ENCODE data around the gene GREM1. TPM values are rescaled to one million over a fixed set of nuclear protein-coding genes. Genes with fewer than 3 reads are reported as not detected.
A peak's percentile ranks its signal among the peaks of the same experiment; 100 is the strongest.

Gene GREM1
- total and polyA plus RNA-seq, 2 experiments from 2014 or later: 0.27 to 1.0 TPM

DNA sequence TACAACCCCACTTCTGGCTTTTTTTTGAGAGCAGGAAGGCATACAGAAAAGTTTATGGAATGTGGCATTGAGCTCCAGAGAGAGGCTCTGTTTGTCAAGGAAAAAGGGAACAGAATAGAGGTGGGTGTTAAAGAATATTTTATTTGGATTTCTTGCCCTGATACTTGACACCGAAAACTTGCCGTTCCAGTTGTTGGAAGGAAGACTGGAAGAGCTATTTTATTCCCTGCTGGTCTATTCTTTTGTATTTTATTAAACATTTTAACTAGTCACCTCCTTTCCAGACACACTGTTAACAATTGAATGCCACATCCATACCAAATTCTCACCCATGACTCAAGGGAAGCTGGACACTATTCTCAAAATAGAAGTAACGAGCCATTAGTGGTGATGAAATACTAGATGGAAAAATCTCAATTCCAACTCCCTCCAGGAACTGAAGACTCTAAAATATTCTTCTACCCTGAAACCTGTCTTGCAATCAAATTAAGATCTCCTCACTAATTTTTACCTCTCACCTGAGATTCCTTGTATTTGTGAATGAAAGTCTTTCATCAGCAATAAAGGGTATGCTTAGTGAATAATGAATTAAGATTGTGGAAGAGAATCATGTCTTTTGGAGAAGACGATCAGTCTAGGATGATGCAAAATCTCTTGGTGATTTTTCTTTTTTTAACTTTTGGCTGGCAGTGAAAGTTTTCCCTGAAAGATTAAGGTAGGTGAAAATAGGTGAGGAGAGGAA, 28.5 kb downstream of the GREM1 start (continued):
- TF ChIP-seq, protein P1, sequence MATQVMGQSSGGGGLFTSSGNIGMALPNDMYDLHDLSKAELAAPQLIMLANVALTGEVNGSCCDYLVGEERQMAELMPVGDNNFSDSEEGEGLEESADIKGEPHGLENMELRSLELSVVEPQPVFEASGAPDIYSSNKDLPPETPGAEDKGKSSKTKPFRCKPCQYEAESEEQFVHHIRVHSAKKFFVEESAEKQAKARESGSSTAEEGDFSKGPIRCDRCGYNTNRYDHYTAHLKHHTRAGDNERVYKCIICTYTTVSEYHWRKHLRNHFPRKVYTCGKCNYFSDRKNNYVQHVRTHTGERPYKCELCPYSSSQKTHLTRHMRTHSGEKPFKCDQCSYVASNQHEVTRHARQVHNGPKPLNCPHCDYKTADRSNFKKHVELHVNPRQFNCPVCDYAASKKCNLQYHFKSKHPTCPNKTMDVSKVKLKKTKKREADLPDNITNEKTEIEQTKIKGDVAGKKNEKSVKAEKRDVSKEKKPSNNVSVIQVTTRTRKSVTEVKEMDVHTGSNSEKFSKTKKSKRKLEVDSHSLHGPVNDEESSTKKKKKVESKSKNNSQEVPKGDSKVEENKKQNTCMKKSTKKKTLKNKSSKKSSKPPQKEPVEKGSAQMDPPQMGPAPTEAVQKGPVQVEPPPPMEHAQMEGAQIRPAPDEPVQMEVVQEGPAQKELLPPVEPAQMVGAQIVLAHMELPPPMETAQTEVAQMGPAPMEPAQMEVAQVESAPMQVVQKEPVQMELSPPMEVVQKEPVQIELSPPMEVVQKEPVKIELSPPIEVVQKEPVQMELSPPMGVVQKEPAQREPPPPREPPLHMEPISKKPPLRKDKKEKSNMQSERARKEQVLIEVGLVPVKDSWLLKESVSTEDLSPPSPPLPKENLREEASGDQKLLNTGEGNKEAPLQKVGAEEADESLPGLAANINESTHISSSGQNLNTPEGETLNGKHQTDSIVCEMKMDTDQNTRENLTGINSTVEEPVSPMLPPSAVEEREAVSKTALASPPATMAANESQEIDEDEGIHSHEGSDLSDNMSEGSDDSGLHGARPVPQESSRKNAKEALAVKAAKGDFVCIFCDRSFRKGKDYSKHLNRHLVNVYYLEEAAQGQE (IDR thresholded peaks at IDR 0.05; ENCODE audit: unreplicated experiment): no peak

DNA sequence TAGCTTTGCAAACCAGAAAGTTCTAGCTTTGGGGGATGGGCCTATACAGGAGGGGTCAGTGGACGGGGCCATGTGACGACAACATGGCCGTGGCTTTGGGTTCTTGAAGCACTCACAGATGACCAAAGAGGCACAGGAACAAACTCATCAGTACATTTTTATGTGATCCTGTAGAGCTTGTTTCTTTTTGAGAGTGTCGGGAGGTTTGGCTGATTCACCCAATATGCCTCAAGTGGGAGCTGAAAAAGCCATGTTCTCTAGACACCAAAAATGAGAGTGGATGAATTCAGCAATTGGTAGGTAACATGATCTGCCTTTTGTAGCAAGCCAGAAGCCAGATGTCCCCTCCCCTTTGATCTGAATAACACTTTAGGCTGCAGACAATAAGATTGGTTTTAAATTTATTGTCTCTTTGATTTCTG, 30.1 kb downstream of the GREM1 start:
- Histone ChIP-seq H3K79me2 (replicated peaks; ENCODE audit: insufficient read depth) (no peaks in the 10 kb centered on the region), H2AFZ (peak overlapping the region; percentile 88), H3F3A (replicated peaks; ENCODE audit: low read depth) (no peaks in the 10 kb centered on the region), H3K4me2 (no peak overlapping the region), H3K4me3 (no peak overlapping the region), H3K9me2 (ENCODE audit: insufficient read depth) (no peaks in the 10 kb centered on the region), H4K20me1 (replicated peaks; ENCODE audit: insufficient read depth) (no peaks in the 10 kb centered on the region), H3K36me3 (ENCODE audit: insufficient read depth) (no peaks in the 10 kb centered on the region), H3K4me1 (ENCODE audit: insufficient read depth) (peaks cover 3% of the 10 kb centered on the region; the same call in 1 of the 2 replicates), H3K27ac (ENCODE audit: low read depth) (no peak overlapping the region), H3K27me3 (ENCODE audit: insufficient read depth) (no peaks in the 10 kb centered on the region)
- Mint-ChIP-seq H3K27ac (no peak overlapping the region), H3K4me1 (peaks cover 15% of the 10 kb centered on the region; the same call in 2 of the 3 replicates), H3K27me3 (ENCODE audit: insufficient read depth, low read depth, poor library complexity) (peaks cover 2% of the 10 kb centered on the region), H3K9me3 (no peaks in the 10 kb centered on the region; the same call in 2 of the 3 replicates), H3K36me3 (ENCODE audit: low read depth) (no peaks in the 10 kb centered on the region), H3K4me3 (no peak overlapping the region)
- no peak for DNase-seq (ENCODE audit: low spot score)
- ATAC-seq: no peak
- TF ChIP-seq NANOG (IDR thresholded peaks at IDR 0.05; ENCODE audit: borderline replicate concordance) (no peak), ZNF331 (CRISPR knock-in tag; IDR thresholded peaks at IDR 0.05; ENCODE audit: low read depth) (no peak), EZH2phosphoT487 (IDR thresholded peaks at IDR 0.05; ENCODE audit: unreplicated experiment) (no peak), ZNF114 (CRISPR knock-in tag; IDR thresholded peaks at IDR 0.05) (no peak), STAT1 (IDR thresholded peaks at IDR 0.05; ENCODE audit: unreplicated experiment) (no peak), CREB1 (CRISPR knock-in tag; IDR thresholded peaks at IDR 0.05; ENCODE audit: low read depth) (no peak), POLR2AphosphoS5 (IDR thresholded peaks at IDR 0.05; ENCODE audit: low read depth) (no peak)
- TF ChIP-seq, protein P1 (IDR thresholded peaks at IDR 0.05; ENCODE audit: unreplicated experiment): no peak
- TF ChIP-seq, protein P2, sequence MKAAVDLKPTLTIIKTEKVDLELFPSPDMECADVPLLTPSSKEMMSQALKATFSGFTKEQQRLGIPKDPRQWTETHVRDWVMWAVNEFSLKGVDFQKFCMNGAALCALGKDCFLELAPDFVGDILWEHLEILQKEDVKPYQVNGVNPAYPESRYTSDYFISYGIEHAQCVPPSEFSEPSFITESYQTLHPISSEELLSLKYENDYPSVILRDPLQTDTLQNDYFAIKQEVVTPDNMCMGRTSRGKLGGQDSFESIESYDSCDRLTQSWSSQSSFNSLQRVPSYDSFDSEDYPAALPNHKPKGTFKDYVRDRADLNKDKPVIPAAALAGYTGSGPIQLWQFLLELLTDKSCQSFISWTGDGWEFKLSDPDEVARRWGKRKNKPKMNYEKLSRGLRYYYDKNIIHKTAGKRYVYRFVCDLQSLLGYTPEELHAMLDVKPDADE (IDR thresholded peaks at IDR 0.05): no peak
- TF ChIP-seq, protein P3, sequence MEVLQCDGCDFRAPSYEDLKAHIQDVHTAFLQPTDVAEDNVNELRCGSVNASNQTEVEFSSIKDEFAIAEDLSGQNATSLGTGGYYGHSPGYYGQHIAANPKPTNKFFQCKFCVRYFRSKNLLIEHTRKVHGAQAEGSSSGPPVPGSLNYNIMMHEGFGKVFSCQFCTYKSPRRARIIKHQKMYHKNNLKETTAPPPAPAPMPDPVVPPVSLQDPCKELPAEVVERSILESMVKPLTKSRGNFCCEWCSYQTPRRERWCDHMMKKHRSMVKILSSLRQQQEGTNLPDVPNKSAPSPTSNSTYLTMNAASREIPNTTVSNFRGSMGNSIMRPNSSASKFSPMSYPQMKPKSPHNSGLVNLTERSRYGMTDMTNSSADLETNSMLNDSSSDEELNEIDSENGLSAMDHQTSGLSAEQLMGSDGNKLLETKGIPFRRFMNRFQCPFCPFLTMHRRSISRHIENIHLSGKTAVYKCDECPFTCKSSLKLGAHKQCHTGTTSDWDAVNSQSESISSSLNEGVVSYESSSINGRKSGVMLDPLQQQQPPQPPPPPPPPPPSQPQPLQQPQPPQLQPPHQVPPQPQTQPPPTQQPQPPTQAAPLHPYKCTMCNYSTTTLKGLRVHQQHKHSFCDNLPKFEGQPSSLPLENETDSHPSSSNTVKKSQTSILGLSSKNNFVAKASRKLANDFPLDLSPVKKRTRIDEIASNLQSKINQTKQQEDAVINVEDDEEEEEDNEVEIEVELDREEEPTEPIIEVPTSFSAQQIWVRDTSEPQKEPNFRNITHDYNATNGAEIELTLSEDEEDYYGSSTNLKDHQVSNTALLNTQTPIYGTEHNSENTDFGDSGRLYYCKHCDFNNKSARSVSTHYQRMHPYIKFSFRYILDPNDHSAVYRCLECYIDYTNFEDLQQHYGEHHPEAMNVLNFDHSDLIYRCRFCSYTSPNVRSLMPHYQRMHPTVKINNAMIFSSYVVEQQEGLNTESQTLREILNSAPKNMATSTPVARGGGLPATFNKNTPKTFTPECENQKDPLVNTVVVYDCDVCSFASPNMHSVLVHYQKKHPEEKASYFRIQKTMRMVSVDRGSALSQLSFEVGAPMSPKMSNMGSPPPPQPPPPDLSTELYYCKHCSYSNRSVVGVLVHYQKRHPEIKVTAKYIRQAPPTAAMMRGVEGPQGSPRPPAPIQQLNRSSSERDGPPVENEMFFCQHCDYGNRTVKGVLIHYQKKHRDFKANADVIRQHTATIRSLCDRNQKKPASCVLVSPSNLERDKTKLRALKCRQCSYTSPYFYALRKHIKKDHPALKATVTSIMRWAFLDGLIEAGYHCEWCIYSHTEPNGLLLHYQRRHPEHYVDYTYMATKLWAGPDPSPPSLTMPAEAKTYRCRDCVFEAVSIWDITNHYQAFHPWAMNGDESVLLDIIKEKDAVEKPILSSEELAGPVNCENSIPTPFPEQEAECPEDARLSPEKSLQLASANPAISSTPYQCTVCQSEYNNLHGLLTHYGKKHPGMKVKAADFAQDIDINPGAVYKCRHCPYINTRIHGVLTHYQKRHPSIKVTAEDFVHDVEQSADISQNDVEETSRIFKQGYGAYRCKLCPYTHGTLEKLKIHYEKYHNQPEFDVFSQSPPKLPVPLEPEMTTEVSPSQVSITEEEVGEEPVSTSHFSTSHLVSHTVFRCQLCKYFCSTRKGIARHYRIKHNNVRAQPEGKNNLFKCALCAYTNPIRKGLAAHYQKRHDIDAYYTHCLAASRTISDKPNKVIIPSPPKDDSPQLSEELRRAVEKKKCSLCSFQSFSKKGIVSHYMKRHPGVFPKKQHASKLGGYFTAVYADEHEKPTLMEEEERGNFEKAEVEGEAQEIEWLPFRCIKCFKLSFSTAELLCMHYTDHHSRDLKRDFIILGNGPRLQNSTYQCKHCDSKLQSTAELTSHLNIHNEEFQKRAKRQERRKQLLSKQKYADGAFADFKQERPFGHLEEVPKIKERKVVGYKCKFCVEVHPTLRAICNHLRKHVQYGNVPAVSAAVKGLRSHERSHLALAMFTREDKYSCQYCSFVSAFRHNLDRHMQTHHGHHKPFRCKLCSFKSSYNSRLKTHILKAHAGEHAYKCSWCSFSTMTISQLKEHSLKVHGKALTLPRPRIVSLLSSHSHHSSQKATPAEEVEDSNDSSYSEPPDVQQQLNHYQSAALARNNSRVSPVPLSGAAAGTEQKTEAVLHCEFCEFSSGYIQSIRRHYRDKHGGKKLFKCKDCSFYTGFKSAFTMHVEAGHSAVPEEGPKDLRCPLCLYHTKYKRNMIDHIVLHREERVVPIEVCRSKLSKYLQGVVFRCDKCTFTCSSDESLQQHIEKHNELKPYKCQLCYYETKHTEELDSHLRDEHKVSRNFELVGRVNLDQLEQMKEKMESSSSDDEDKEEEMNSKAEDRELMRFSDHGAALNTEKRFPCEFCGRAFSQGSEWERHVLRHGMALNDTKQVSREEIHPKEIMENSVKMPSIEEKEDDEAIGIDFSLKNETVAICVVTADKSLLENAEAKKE (CRISPR knock-in tag; IDR thresholded peaks at IDR 0.05): no peak

Data from GM23338 (cell line).